ENCODE measurements around the gene ALK.

DNA sequence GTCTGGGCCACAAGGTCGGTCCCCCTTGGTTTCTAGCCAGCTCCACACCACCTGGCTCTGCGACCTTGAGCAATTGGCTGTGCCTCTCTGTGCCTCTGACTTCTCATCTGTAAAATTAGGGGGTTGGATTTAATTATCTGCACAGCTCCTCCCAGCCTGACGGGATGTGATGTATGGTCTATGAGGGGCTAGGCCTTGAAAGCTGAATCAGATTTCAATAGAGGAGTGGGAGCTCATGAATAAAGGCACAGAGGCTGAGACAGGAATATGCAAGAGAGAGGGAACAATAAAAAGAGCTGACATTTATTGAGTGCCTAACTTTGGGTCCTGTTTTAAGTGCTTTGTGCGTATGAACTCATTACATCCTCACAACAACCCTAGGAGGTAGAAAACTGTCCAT is 104.7 kb downstream of the ALK start:
- TF ChIP-seq, protein P1, sequence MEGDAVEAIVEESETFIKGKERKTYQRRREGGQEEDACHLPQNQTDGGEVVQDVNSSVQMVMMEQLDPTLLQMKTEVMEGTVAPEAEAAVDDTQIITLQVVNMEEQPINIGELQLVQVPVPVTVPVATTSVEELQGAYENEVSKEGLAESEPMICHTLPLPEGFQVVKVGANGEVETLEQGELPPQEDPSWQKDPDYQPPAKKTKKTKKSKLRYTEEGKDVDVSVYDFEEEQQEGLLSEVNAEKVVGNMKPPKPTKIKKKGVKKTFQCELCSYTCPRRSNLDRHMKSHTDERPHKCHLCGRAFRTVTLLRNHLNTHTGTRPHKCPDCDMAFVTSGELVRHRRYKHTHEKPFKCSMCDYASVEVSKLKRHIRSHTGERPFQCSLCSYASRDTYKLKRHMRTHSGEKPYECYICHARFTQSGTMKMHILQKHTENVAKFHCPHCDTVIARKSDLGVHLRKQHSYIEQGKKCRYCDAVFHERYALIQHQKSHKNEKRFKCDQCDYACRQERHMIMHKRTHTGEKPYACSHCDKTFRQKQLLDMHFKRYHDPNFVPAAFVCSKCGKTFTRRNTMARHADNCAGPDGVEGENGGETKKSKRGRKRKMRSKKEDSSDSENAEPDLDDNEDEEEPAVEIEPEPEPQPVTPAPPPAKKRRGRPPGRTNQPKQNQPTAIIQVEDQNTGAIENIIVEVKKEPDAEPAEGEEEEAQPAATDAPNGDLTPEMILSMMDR (conservative IDR thresholded peaks at IDR 0.05; ENCODE audit: low read depth, low read length) = no peak
- TF ChIP-seq EZH2phosphoT487 (IDR thresholded peaks at IDR 0.05; ENCODE audit: borderline replicate concordance, low read length) = no peak
- no peak for TF ChIP-seq EZH2 (IDR thresholded peaks at IDR 0.05; ENCODE audit: low read length, unreplicated experiment)
